ENCODE data around the gene ALDH16A1. TPM values are rescaled to one million over a fixed set of nuclear protein-coding genes. Genes with fewer than 3 reads are reported as not detected.

Gene ALDH16A1
- total and polyA plus RNA-seq, 2 of the 8 experiments (the other 6 are each of a cell fraction or from before 2014, with no cell fraction given), result 30.5 to 34.3 TPM

DNA sequence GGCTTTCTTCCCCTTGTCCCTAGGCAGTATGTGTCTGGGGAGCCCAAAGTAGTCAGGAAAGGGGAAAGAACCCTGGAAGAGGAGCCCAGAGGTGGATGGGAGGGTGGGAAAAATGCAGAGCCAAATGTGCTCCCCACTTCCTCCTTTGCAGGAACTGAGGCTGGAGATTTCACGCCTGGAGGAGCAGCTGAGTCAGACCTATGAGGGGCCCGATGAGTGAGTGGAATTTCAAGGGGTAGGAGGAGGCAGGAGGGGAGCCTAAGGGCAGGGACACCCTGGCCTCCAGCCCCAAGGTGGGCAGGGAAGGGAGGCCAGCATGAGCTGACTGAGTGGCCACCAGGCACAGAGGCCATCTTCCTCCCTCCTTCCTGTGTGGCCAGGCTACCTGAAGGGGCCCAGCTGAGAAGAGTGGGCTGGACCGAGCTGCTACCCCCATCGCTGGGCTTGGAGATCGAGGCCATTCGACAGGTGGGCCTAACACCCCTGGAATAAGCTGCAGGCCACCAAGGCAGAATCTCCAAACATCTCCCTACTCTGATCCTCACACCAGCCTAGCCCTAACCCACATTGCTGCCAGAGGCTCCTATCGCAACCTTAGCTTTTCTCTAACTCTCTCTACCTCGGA, 44.1 kb upstream of the ALDH16A1 start (continued):
- TF ChIP-seq TBP (IDR thresholded peaks at IDR 0.05; ENCODE audit: low read depth, low read length) (no peak), GTF2F1 (IDR thresholded peaks at IDR 0.05; ENCODE audit: borderline replicate concordance, low read depth, low read length) (no peak), JUN (IDR thresholded peaks at IDR 0.05; ENCODE audit: low read depth, low read length) (no peak), TAF7 (optimal IDR thresholded peaks at IDR 0.05; ENCODE audit: borderline replicate concordance, low read depth, low read length) (no peak), SIX5 (IDR thresholded peaks at IDR 0.05; ENCODE audit: low read depth, low read length) (no peak), RXRA (IDR thresholded peaks at IDR 0.05; ENCODE audit: insufficient read depth, low read depth, low read length) (no peak), SRF (IDR thresholded peaks at IDR 0.05; ENCODE audit: low read depth, low read length) (no peak), JUND (IDR thresholded peaks at IDR 0.05; ENCODE audit: low read length) (no peak)

All from H1 (cell line).